NCI-H460 (cell line): ENCODE data around the gene MBIP. TPM values are rescaled to one million over a fixed set of nuclear protein-coding genes. Genes with fewer than 3 reads are reported as not detected.

ENCODE experiments used
- DNase-seq: peaks from one replicate; pipeline ENCODE4 v3.0.0-alpha.2; 2016; ENCODE audit warnings: low read depth; ENCODE audit errors: extremely low read depth
- total RNA-seq: library from RNA; depleted of rRNA; stranded (reverse); fragments of >200 nt; shearing (Covaris generic); gene quantifications from 2 replicates; pipeline ENCODE4 v1.2.3, GENCODE V29; 2014; rRNA removed

Gene MBIP
- total RNA-seq, 1 experiment from 2014 or later: 15.0 TPM

DNA sequence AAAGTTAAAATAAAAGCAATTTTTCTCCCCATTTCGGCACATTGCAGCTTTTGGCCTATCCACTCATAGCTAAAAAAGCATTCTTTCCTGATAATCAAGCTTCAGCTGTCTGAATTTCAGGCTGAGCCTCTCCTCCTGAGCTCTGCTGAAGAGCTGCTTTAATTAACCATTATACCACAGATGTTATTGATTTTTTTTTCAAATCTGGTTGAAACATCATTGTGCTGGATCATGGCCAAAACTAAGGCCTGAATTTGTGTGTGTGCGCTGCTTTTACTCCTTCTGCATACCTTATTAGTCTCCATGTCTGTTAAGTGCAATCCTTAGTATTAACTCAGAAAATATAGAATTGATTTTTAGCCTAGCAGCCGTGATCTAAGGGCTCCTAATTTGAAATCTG, 52.3 kb downstream of the MBIP start:
- no peak for DNase-seq

DNA sequence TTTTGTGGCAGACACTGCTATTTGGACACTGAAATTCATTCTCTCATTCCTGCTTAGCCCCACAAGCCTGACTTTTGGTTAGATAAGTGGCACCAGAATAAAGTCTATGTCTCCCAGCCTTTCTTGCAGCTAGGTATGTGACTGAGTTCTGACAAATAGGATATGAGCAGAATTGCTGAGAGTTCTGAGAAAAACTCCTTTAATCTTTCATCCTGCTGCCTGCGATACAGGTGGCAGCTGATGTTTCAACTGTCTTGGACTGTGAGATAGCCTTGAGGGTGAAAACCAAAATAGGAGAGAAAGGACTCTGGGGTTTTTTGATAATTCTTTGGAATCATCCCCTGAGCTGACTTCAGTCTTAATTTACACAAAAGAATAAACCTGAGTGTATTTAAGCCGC, 55.8 kb downstream of the MBIP start:
- DNase-seq: no peak

DNA sequence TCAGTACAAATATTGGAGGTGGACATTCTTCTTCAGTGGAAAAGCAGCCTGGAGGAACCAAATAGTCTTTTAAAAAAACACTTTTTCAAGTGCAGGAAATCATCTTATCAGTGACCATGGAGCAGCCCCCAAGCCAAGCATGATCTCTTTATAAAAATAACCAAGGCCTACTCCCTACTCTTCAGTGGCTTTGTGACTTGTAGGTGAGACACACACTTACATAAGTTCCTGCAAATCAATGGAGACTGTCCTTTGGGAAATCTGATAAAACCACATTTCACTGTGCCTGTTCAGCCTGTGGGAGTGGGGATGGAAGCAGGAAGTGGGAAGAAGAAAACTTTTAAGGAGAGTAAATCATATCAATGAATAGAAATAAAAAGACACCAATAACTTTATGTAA, 56.3 kb downstream of the MBIP start:
- DNase-seq: no peak

DNA sequence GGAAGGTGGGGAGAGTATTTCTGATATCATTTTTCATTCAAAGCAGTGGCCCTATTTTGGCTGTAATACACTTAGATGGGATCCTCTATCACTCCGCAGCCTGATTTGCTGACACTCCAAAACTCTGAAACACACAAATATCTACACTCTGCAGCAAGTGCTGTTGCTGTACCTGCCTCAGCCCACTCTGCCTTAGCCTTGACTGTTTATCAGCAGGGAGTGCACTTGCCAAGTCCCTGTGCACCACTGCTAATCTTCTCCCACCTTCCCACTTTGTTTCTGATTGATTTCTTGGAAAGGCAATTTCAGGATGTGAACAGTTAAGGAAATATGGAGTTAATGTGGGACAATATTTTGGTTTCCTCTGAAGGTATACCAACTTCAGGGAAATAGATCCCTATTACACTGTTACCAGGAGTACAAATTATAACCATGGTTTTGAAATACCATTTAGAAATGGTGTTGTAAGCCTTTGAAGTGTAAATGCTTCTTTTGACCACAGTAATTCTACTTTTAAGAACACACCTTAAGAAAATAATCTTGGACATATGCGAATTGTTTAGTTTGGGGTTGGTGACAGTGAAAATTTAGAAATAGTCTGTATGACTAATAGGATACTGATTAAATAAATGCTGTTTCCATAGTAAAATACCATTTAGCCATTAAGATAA, 59.3 kb downstream of the MBIP start:
- no peak for DNase-seq

DNA sequence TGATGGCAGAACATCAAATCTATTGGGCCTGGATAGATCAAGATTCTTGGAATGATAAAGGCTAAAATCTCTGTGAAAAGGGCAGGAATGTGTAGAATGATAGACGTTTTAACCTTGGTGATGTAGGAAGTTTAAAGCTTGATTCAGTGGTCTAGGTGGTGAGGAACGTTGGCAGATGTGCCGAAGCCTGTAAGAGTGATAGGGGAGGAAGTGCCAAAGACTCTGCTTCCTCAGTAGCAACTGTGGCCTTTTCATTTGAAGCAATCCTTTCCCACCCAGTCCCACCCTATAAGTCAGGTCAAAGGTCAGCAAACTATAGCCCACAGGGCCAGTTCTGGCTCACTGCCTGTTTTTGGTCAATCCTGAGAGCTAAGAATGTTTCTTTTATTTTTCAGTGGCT, 62.2 kb downstream of the MBIP start:
- DNase-seq: no peak

DNA sequence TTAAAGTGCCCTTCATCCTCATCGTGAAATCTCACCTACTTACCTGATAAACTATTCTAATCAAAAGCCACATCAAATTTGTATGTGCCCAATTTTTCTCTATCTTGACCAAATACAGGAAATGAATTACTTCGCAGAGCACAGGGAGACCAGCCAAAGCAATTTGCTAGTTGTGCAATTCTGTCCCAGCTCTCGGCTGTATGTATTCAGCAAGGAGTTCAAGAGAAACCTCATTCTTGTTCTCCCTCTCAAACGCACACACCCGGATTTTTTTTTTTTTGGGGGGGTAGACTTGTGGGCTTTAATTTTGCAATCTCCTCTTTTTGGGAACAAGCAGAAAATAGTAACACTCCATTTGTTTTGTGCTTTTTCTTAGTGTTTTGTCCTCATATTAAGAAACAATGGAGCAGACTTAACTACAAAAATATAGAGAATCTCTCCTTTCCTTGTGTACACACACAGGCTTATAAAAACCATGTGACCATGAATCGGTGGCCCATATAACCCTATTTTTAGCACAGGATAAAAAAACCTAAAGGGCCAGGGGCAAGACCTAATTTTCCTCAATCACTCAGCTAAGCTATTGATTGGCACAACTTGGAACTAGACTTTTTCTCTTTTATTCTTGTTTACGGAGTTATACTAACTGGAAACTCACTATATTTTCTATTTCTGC, 64.2 kb downstream of the MBIP start:
- DNase-seq: no peak

DNA sequence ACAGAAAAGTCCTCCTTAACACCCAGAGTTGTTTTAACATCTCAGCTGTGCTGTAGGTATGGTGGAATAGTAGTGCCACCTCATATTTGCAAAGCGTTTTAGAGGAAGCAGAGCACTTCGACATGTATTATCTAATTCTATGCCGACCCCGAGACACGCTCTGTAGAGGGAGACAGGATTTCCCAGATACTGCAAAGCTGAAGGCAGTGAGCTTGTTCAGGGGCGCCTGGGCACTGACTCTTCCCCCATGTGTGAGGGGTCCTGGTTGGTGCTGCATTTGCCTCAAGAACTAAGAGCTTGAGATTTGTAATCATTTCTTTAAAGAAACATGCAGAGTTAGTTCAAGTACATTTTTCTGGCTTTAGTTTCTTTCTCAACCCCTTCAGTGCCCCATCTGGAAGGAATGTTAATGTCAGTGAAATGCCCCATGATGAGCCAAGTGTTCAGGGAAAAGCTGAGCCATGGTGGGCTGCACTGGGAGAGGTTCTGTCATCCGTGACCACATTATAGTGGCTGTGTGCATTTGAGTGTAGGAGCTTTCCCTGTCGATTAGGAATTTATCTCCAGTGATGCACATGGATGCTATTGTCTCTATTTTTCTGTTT, 66.3 kb downstream of the MBIP start:
- DNase-seq: no peak

Other genes with a start within 250 kb of the MBIP start
- gene PTCSC3, start 143.9 kb downstream of the MBIP start, total RNA-seq: not detected in 2 replicates
- gene NKX2-1, start 199.6 kb upstream of the MBIP start, total RNA-seq: not detected in 2 replicates